GM19438 (cell line): ENCODE data around the gene PARN.
"Not testable (repeated sequence)": the region's sequence is repeated elsewhere in the genome, so short reads cannot be mapped to it uniquely, and the experiment has no call there.

Experiments used
- ATAC-seq: cut with Tn5 transposase; IDR thresholded peaks from one replicate; pipeline ENCODE4 v1.9.1; 2021; ENCODE audit warnings: low read depth; ENCODE audit not compliant: unreplicated experiment

The PARN gene

GRCh38 chr16:14629919-14630619 is at the start of gene PARN:
TSS of gene PARN (minus strand) at chr16:14630260. CDS start at chr16:14630125, 135 bp downstream.
- ATAC-seq: peak; percentile 48

DNA sequence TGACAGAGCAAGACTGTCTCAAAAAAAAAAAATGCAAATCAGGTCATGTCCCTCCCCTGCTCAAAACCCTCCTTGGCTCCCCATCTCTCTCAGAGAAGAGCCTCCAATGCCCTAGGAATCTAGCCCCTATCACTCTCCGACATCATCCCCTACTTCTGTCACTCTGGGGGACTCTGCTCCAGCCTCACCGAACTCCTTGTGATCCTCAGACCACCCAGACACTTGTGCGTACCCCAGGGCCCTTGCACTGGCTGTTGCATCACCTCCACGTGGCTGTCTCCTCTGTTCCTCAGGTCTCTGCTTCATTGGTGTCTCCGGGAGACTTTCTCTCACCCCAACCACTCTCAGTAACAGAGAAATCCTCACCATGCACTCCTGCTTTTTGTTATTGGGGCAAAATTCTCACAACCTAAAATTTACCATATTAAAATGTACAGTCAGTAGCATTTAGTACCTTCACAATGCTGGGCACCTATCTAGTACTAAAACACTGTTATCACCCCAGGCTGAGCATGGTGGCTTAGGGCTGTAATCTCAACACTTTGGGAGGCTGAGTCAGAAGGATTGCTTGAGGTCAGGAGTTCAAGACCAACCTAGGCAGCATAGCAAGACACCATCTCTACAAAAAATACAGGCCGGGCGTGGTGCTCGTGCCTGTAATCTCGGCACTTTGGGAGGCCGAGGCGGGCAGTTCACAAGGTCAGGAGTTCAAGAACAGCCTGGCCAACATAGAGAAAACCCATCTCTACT is 48.9 kb upstream of the PARN start:
- no peak for ATAC-seq

GRCh38 chr16:14677627-14678026 is 47.6 kb upstream of the PARN start:
- no peak for ATAC-seq

DNA sequence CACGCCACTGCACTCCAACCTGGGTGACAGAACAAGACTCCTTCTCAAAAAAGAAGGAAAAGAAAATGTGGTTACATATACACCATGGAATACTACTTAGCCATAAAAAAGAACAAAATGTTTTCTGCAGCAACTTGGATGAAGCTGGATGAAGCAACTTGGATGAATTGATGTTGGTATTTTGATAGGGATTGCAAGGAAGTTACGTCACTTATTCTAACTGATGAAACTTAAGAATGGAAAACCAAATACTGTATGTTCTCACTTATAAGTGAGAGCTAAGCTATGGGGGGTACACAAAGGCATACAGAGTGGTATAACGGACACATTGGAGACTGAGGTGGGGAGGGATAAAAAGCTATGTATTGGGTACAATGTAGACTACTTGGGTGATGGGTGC is 46.6 kb upstream of the PARN start:
- no peak for ATAC-seq

DNA sequence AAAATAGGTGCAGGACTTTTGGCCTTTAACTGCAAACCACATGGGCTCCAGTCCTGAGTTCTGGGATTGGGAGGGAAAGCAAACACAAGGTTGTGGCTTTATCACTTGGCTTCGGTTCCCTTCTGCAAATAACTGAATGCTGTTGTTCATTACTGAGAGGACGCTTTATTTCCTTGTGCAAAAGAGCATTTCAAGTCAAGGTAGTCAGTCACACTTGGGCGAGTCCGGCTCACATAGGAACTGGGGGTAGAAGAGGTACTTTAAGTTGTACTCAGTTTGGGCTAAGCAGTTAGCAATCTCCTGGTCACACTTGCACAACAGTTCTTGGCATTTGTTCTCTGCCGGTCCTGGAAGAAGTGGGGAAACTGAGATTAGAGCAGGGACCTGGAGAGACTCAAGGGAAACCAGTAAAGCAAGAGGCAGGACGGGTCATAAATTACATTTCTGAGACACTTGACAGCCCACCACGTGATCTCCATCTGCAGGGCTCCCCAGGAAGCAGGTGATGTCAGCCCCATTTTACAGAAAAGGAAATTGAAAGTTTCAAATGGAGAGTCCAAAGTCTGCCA is 42.4 kb upstream of the PARN start:
- peak; percentile 57 for ATAC-seq

DNA sequence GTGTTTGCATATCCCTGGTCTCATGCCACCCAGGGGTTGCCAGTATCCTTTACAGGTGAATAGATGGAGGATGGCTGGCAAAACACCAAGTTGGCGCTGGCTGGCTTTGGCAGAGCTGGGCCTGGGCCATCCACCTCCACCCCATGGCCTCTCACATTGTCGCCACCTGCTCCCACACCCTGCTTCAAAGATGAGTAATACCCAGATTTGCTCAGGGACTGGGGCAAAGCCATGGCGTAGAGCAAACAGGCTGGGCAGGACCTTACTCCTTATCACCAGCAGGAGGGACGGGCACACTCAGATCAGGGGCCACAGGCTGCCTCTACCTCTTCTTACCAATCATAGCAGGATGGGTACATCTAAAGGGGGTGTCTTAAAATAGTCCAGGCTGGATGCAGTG is 39.7 kb upstream of the PARN start:
- no peak for ATAC-seq

DNA sequence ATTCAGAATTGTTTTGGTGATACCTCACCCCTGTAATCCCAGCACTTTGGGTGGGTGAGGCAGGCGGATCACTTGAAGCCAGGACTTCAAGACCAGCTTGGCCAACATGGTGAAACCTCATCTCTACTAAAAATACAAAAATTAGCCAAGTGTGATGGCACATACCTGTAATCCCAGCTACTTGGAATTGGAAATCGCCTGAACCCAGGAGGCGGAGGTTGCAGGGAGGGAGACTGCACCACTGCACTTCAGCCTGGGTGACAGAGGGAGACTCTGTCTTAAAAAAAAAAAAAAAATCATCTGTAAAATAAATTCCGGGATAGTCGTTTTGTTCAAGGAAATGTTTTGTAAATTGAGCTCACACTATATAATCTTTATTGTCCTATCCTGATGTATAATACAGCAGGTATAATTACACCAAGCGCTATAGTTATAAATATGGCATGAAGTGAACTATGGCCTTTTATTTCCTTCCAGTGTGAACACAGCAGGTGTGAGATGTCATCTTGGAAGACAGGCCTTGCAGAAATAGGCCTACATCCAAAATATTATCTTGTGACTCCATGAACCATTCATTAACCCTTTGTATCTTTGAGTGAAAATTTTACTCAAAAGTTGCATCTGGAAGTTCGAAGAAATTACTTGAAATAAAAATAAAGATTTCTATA is 38.6 kb upstream of the PARN start:
- ATAC-seq: no peak

- no peak for ATAC-seq
These were observed 37.5 kb upstream of the PARN start for GRCh38 chr16:14667347-14668266.

GRCh38 chr16:14658063-14658462 is 28.0 kb upstream of the PARN start:
- ATAC-seq: no peak

DNA sequence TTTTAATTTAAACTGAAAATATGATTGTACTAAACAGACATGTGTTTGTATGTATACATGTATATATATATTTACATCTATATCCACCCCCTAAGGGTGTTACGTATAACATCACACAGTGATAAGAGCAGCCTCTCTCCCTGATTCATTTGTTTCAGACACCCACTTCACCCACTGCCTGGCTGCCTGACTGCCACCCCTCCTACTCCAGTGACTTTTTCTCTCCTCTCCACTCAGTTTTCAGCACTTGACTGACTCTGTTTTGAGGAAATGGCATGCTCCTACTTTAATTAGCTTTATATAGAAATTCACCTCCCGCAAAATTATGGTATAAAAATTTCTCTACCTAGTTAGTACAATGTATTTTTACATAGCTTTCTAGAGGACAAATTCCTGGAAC is 22.7 kb upstream of the PARN start:
- no peak for ATAC-seq

GRCh38 chr16:14650629-14651028 is 20.6 kb upstream of the PARN start:
- no peak for ATAC-seq

DNA sequence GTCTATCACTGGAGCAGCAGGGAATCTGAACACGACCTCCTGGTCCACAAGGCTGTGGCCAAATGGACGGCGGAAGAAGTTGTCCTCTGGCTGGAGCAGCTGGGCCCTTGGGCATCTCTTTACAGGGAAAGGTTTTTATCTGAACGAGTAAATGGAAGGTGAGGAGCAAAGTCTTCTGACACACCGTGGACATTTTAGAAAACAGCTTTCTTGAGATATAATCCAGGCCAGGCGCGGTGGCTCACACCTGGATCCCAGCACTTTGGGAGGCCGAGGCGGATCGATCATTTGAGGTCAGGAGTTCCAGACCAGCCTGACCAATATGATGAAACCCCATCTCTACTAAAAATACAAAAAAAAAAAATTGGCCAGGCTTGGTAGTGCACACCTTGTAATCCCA is 19.8 kb upstream of the PARN start:
- ATAC-seq: no peak

DNA sequence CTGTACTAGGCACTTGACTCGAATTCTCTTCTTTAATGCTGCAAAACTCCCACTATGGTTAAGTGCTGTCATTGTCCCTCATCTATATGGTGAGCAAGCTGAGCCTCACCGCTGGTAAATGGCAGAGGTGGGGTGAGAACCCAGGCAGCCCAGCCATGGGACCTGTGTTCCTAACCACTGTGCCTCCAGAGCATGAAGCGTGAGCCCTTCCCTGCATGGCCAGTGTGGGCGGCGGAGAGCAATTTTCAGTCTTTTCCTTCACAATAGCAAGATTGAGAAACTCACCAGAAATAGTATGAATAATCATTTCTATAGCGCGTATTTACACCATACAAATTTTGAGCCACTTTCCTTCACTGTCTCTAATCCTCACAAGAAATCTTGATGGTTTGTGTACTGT is 11.9 kb upstream of the PARN start:
- no peak for ATAC-seq

GRCh38 chr16:14641206-14641605 is 11.1 kb upstream of the PARN start:
- ATAC-seq: no peak

GRCh38 chr16:14640538-14640937 is 10.5 kb upstream of the PARN start:
- ATAC-seq: no peak

GRCh38 chr16:14636951-14637240 is 6.8 kb upstream of the PARN start:
- ATAC-seq: not testable (repeated sequence)

GRCh38 chr16:14636179-14636950 is 6.3 kb upstream of the PARN start:
- ATAC-seq: not testable (repeated sequence)

DNA sequence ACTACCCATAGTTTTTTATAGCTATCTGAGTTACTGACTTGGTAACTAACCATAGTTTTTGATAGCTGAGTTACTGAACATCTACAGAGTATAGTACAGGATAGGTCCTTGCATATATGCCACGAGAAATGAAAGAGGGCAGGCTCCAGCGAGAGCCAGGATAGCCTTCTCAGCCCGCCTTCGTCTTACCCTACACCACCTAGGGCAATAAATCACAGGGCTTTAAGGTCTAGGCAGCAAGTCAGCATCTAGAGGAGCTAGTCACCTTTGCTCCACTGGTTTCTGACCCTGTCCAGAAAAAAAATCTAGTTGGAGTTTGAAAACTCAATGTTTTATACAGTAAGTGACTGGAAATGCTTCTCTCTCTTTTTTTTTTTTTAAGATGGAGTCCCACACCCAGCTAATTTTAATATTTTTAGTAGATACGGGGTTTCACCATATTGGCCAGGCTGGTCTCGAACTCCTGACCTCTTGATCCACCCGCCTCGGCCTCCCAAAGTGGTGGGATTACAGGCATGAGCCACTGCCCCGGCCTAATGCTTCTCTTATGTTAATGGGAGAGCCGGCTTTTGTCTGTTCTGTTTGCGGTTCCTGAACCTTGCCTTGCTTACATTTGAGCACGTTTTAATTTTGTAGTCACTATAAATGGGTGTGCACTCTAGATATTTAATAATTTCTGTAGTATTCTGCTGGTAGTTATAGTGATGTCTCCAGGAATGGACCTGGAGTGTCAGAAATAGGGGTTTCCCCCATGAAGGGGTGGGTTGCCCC is 5.5 kb upstream of the PARN start:
- no peak for ATAC-seq

GRCh38 chr16:14634389-14634725 is 4.3 kb upstream of the PARN start:
- no peak for ATAC-seq
